ENCODE results near the gene TMC4.
A peak's percentile ranks its signal among the peaks of the same experiment; 100 is the strongest.
"Not testable (repeated sequence)": the region's sequence is repeated elsewhere in the genome, so short reads cannot be mapped to it uniquely, and the experiment has no call there.

Gene TMC4

GRCh38 chr19:54178581-54179261, 5.8 kb upstream of the TMC4 start:
- DNase-seq: peak; percentile 35

- no peak for DNase-seq
Measured at GRCh38 chr19:54173951-54174834, 1.2 kb upstream of the TMC4 start.

GRCh38 chr19:54173359-54173699, 369 bp upstream of the TMC4 start:
- no peak for DNase-seq

DNA sequence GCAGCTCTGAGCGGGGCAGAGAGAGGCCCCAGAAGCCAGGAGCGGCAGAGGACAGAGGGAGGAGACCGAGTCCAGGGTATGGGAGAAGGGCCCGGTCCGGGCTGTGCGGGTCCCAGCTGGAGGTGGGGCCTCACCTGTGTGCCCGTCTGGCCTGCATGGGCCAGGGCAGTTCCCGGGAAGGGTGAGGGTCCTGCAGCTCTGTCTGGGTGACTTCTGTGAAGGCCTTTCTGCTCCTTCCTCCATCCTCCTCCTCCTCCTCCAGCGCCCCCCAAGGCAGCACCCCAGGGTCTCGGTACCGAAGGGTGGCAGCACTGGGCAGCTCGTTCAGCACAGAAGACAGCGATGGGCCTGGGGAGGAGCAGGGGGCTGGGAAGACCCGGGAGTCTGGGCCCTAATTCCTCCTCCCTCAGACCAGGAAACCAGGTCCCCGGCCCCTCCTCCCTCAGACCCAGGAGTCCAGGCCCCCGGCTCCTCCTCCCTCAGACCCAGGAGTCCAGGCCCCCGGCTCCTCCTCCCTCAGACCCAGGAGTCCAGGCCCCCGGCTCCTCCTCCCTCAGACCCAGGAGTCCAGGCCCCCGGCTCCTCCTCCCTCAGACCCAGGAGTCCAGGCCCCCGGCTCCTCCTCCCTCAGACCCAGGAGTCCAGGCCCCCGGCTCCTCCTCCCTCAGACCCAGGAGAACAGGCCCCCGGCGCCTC, 1.1 kb downstream of the TMC4 start:
- not testable (repeated sequence) for DNase-seq

- DNase-seq: no peak
Measured at GRCh38 chr19:54169149-54169740, 3.7 kb downstream of the TMC4 start.

- DNase-seq: peak; percentile 90
Measured at GRCh38 chr19:54168174-54168917, 4.6 kb downstream of the TMC4 start.

- no peak for DNase-seq
Measured at GRCh38 chr19:54165222-54165621, 7.7 kb downstream of the TMC4 start.

DNA sequence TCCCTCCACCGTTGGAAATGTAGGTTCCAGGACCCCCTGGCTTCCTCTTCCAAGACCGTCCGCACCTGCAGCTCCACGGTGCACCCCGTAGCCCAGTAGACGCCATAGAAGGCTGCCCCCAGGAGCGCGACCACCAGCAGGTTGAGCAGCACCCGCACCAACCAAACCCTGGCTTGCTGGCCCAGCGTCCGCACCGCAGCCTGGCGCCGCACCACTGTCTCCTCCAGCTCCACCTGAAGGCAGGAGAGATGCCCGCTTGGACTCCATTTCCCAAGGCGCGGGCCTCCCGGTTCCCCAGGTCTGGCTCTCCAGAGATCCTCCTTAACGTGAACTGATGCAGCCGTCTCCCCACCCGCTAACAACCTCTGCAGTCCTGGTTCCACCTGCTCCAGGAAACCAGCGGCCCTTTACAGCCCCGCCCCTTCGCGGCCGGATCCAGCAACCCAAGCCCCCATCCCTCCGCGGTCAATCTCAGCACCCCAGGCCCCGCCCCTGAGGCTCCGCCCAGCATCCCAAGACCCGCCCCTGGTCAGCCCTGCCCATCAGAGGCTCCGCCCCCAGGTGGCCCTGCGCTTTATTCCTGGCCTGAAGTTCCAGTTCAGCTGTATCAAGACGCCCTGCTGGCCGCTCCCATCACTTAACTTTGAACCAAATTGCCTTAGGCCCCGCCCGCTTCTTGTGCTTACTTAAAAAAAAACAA, 8.4 kb downstream of the TMC4 start:
- DNase-seq: peak; percentile 45

DNA sequence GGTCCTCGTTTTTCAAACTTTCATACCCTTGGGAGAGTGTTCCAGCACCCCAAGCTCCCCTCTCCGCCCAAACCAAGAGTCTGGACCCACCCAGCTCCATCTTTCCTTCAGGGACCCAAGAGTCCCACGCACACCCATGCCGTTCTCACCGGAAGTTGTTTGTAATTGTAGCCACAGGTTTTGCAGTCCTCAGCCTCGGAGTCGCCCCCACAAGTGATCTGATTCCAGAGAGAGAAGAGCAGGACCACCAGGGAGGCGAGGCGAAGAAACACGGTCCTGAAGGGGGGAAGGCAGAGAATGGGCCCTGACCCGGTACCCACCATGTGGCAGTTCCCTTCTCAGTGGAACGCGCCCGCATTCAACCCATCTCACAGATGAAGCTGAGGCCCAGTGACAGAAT, 10.1 kb downstream of the TMC4 start:
- DNase-seq: no peak

DNA sequence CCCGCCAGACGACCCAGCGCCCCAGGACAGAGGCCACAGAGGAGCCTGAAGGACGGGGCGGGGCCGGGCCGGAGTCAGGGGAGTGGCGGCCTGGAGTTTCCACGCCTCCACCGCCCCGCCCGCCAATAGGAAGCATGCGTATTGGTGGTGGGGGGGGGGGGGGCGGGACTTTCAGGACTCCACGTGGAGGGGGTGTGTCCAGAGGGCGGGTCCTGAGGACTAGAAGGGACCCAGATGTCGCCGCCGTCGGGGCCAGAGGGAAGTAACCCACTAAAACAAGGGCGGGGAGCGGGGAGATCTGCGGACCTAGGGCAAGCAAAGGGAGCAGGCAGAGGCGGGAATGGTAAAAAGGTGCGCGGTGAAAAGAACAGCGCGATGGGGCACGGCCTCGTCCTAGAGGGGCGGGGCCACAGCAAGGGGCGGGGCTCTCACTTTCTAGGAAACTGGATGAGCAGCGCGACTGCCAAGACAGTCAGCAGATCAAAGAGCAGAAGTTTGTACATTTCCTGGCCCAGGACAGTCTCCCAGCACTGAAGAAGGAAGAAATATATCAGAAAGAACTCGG, 10.6 kb downstream of the TMC4 start:
- DNase-seq: peak; percentile 86

DNA sequence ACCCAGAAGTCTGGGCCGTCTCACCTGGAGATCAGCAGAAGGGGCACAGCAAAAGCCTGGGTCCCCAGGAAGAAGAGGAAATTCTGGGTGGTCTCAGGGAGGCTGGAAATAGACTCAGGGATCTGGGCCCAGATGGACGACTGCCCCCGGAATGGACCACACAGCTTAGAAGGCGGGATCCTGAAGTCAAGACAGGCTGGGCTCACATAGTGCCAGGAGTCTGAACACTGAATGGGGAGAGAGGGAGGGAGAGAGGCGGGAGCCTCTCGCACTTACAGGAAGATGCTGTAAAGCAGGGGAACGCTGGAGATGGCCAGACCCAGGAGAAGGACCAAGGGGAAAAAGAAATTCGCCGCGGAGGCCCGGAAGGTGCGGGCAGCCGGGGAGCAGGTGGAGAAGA, 12.1 kb downstream of the TMC4 start:
- DNase-seq: no peak

DNA sequence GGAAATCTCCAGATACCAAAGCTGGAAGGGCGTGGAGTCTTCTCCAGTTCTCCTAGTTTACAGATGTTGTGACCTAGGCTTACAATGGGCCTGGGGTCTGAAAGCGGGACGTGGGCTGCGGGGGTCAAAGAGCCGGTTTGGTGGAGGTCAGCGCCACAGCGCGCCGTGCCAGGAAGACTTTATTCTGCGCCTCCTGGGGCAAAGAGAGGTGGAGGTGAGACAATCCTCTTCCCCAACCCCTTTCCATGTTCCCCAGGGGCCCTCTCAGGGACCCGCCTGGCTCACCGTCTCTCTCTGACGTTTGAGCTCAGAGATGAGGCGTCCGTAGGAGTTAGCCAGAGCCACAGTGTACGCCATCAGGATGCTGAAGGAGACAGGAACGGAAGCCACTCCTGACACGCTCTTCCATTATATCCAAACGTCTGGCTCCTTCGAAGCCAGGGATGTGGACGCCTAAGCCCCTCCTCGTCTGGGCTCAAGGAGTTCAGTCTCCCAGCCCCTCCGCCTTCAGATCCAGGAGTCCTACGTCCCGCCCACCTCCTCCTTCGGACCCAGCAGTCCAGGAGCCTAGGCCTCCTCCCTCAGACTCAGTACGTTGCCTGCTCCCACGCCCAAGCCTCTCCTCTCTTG, 12.7 kb downstream of the TMC4 start:
- DNase-seq: no peak

DNA sequence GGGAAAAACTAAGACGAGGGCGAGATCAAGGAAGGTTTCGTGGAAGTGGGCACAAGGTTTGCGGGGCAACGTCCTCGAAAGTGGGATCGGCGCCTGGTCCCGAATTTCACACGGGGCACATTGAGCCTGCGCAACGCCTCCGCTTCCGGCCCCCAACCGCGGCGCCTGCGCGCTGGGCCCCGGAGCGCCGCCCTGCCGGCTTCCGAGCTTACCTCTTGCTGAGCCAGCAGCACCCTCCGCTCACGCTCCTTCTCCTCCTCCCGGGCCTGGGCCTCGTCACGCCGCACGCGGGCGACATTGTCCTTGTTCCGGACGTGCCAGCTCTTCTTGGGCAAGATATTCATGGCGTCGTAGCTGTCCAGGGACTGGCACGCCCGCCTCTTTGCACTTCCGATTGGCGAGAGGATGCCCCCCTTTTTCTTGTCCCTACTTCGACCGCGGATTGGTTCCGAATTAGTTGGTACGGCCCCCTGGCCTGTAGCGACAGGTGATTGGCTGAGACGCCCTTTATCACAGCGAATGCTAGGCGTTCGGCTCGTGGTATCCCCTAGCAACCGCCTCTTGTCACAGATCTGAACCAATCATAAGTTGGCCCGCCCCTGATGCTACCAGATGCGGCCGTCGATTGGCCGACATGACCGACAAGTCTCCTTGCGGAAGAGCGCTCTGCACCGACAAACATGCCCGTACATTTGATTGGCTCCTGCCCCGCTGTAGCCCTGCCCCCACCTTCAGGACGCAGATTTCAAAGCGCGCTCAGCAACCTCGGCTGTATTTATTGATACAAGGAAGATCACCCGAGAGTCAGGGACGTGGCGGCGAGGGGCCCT, 13.4 kb downstream of the TMC4 start, which contains the start of gene LENG1:
TSS of gene LENG1 (minus strand) at position 370 of the 830 bp plus-strand sequence. CDS start at position 344, 26 bp downstream.
- DNase-seq: peak; percentile 98

DNA sequence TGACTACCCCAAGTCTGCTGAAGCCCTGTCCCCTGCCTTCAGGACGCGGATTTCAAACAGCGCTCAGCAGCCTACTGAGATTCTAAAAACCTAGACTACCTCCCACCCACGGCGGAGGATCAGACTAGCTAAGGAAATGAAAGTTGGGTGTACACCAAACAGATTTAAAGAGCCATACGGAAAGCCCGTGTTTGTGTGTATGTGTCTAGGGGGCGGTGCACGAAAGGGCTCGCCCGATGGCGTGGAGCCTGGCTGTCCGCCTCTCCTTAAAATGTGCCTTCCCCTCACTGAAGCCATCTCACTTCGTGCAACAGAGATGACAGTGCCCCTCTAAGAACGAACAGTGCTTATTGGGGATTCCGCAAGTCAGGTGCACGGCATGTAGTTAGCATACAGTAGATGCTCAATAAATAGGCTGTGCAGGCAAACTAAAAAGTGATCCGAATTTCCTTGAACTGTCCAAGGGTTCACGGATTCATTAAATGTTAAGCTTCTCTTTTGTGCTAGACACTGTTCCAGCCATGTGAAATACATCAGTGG, 14.1 kb downstream of the TMC4 start:
- DNase-seq: peak; percentile 51

GRCh38 chr19:54156953-54157352, 16.0 kb downstream of the TMC4 start:
- no peak for DNase-seq

DNA sequence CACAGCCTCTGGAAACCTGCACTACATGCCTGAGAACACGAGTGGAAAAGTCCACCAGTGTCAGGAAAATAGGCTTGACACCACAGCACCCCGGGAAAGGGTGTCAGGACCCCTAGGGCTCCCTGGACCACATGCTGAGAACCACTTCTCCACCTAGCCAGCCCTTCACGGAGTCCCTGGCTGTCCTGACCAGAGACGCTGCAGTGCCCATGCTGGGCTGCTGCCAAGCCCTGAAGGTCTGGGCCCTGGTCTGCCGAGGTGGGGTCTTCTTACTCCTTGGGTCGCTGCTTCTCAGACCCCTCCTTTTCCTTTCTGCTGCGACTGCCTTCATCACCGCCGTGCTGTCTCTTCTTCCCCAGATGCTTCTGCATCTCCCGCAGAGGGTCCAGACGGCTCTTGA, 16.5 kb downstream of the TMC4 start:
- DNase-seq: no peak

DNA sequence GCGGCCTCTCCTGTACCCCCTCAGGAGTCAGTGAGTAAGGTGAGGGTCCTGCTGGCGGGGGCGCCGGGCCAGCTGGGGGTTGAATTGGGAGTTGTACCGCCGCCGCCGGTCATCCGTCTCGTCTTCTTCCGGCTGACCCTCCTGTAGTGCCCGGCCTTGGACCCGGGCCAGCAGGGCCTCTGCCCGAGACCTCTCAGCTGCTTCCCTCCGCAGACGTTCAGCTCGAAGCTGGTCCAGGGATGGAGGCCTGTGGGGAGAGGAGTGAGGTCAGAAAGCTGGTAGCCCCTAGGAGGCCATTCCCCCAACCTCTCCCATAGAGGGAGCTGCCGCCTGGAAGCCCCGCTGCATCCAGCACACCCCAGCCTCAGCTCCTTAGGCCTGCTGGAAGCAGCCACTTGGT, 17.3 kb downstream of the TMC4 start:
- no peak for DNase-seq

DNA sequence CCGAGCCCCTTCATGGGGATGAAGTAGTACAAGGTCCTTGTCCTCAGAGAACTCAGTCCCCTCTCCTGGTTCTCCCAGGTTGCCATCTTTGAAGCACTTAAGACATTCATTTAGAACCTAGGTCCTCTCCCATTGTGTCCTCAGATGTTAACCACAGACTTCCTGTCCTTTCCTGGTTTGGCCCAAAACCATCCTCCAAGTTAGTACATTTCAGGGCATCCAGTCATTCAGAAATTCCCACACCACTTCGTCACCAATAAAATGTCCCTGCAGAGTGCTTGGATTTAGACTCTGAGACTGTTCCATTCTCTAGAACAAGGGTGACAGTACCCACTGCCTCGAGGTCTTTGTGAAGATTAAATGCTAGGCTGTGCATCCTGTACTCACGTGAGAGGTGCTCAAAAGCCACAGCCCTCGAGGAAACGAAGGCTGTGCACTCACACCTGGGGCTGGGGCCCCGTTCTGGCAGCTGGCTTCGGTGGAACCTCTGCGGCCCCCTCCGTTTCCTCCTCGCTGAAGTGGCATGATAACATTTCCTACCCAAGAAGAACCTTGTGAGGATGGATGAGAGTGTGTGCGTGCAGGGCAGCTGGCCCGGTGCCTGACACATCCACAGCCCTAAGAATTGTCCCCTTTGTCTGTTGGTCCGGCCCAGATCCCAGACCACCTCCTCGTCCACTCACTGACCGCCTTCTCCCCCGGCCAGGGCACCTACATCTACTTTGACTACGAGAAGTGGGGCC, 18.2 kb downstream of the TMC4 start:
- DNase-seq: peak; percentile 30

- DNase-seq: no peak
Measured at GRCh38 chr19:54153731-54154326, 19.1 kb downstream of the TMC4 start.

Data from activated naive CD4-positive, alpha-beta T cell treated with anti-CD3 and anti-CD28 coated beads, Interleukin-2, amount 50 U/mL, for 16 hours (primary cell).